Stimulated activated CD4-positive, alpha-beta T cell treated with anti-CD3 and anti-CD28 coated beads, Interleukin-4, amount 100 ng/mL, for 1 hour (primary cell): ENCODE data around the gene MAP7D1.

ENCODE experiments used
- DNase-seq: peaks from one replicate; pipeline ENCODE4 v3.0.0-alpha.2; 2020

MAP7D1 gene

DNA sequence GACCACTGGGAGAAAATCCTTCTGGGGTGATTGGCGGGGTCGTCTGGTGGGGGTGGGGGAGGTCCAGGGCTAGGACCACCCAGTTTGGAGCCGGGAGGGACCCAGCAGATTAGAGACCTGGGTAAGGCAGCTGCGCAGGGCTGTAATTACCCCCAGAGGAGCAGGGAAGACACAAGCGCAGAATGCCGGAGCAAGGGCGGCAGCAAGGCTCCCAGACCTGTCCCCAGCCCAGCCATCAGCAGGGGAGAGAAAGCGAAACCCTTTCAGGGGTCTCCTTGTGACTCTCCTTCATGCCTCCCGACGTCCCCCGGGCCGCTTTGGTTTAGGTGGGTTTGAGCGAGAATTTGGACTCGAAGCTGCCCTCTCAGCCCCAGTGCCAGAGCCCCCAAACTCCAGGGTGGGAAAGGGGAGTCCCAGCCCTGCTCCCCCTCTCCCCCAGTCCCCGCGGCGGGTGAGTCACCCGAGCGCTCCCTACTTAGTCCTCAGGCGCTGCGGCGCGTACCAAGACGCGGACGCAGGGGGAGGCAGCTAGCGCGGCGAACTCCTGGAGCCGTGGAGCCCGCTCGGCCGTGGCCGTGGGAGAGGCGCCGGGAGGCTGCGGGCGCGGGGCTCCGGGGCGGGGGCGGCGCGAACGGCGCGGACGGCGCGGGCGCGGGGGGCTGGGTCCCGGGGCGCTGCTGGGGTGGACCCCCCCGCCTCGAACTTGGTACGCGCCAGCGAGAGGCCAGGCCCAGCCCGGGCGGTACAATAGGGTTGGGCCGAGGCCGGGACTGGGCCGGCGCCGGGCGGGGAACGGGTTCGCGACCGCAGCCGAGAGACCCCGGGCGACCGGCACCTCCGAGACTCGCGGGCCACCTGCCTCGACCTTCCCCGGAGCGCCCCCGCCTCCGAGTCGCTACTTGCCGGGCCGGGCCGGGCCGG, at the start of gene MAP7D1:
MAP7D1 (plus strand) TSS at position 753 of the 921 bp plus-strand sequence. CDS start 258 bp downstream, outside the sequence.
- DNase-seq: peak; percentile 86

DNA sequence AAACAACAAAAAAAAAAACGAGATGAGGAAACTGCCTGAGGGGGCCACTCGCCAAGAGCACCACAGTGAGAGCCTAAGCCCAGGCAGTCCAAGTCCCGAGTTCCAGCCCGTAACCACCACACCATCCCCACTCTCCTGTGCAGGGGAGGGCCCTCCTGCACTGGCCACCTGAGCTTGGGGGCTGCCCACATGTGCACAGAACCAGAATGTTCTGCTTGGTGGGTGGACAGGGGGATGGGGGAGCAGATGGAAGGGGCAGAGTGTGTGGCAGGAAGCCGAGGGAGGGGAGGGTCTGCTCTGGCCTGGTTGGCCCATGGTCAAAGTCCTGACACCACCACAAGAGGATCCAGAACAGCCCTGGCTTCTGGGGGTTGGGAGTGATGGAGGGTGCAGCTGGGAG, 49.7 kb upstream of the MAP7D1 start:
- no peak for DNase-seq

DNA sequence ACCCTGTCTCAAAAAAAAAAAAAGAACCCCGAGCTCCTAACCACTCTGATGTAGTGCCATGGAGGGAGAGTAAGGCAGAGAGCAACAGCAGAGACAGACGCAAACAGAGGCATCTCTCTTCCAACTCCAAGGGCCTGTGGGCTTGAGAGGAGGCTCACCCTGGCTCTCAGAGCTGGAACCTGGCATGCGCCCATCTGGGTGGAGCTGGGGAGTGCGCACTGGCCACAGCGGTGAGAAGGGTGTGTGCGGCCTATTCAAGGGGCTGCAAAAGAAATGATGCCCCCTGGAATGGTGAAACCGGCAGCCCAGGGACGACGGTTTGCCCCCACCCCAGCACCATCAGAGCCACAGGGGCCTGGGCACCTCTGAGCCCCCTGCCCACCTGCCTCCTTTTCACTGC, 48.6 kb upstream of the MAP7D1 start:
- DNase-seq: no peak

DNA sequence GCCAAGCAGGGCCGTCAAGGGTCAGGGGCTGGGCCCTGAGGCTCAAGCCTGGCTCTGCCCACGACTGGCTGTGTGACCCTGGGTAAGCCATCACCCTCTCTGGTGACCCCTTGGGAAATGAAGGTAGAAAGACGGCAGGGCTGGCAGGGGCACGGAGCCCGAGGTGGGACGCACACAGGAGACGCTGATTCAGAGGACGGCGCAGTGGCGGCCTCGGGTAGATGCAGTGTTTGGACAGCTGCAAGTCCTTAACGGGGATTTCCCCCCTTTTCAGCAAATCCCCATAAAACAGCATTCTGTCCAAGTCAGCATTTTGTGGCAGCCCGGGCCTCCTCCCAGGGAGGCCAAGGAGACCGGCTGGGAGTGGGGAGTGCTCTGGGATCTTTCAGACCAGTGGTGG, 47.6 kb upstream of the MAP7D1 start:
- DNase-seq: no peak

DNA sequence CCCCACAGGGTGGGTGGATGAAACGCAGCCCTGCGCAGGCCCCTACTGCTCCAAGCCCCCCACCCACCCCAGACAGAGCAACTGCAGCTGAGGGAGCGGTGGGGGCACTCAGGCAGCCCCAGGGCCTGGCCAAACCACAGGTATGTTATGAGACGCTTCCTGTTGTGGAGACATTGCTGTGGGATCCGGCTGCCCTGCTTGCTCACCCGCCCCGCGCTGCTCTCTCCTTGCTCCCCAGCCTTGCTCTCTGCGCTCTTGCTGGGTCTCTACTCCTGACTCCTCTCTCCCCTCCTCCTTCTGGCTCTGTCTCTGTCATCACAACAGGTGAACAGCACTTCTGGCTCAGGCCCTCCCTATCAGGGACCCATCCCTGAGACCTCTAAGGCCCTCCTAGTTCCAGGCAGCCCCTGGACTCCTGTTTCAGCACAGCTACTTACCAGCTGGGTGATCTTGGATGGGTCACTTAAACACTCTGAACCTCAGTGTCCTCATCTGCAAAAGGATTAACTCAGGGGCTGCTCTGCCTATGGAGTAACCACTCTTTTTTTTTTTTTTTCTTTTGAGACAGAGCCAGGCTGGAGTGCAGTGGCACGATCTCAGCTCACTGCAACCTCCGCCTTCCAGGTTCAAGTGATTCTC, 46.8 kb upstream of the MAP7D1 start:
- peak; percentile 26 for DNase-seq

DNA sequence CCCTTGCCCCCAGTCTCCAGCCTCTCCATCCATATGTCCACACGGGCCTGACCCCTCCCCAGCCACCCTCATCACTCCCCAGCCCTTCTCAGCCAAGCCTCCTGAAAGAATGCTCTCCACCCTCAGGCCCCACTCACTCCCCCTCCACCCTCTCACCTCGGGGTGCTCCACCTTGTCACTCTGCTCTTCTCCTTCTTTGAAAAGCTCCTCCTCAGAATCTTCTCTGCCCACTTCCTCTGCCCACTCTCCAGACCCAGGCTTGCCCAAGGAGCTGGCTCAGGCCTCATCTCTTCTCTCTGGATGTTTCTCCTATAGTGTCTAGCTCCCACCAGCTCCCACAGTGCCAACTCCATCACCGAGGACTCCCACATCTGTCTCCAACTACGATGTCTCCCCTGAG, 44.8 kb upstream of the MAP7D1 start:
- no peak for DNase-seq

DNA sequence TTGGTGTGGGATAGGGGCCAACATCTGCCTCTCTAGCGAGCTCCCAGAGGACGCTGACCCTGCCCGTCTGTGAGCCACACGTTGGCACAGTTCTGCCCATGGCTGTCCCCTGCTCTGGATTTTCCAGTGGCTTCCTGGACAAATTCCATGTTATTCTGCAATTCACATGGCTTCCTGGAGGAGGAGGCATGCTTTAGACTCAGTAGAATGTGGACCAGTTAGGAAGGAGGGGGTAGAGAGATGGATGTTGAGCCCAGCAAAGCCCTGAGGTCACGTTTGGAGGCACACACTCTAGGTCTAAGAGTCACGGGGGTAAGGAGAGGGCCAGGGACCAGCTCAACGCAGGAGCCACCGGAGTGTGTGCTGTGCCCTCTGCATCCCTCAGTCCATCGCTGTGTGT, 43.1 kb upstream of the MAP7D1 start:
- DNase-seq: no peak

DNA sequence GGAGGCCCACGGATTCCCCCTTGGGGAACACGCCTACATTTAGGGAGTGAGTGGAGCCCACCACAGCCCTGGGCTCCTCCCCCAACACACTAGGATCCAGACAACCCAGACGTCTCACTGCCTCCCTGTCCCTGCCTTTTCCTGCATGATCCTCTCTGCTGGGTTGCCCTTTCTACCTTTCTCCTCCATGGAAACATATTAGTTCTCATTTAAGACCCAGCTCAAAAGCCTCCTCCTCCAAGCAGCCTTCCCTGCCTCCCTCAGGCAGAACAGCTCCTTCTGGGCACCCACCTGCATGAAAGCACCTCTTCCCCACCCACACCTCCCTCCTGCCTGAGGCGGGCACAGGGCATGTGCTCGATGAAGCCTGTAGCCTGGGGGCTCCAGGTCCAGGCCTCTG, 41.6 kb upstream of the MAP7D1 start:
- DNase-seq: no peak

DNA sequence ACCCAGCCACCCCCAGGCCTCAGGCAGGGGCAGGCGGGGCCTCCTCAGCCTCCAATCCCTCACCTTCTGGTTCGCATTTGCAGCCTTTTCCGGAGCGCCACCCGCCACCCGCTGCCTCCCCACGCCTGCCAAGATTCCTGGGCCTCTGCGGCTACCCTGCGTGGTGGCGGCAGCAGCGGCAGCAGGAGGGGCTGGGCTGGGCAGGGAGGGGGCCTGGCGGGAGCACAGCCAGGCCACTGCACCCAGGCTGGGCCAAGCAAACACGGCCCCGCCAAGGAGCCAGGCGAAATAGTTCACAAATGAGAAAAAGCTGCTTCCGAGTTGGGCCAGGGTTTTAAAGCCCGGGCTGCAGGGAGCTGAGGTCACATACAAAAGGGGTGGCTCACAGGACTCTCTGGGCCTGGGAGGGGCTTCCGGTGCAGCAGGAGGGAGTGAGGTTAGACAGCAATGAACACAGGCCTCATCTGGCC, 40.7 kb upstream of the MAP7D1 start:
- no peak for DNase-seq

DNA sequence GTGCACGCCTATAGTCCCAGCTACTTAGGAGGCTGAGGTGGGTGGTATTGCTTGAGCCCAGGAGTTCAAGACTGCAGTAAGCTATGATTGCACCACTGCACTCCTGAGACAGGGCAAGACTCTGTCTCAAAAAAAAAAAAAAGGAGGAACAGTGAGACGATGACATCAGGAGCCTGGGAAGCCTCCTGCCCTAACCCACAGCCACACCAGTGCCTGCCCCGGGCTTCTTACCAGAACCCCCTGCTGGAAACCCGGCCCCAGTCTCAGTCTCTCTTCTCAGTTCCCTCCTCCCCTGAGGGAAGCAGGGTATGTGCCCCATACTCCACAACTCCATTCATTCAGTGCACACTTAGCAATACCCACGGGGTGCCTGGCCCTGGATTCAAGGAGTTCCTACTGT, 40.0 kb upstream of the MAP7D1 start:
- DNase-seq: no peak

DNA sequence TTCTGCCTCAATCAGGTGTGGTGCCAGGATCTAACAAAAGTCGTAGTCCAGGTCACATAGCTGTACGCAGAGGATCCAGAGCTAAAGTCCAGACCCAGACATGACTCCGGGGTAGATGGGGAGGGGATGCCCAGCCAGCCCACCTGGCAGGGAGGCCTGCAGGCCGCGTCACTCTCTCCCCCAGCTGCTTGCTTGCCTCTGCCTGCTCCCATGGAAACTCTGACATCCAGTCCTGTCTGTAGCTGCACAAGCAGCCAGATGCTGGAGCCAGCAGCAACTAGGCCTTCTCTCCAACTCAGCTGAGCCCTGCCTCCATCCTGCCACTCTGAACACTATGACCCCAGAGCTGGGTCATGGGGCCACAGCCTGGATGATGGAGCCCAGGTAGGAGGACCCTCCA, 39.1 kb upstream of the MAP7D1 start:
- no peak for DNase-seq

DNA sequence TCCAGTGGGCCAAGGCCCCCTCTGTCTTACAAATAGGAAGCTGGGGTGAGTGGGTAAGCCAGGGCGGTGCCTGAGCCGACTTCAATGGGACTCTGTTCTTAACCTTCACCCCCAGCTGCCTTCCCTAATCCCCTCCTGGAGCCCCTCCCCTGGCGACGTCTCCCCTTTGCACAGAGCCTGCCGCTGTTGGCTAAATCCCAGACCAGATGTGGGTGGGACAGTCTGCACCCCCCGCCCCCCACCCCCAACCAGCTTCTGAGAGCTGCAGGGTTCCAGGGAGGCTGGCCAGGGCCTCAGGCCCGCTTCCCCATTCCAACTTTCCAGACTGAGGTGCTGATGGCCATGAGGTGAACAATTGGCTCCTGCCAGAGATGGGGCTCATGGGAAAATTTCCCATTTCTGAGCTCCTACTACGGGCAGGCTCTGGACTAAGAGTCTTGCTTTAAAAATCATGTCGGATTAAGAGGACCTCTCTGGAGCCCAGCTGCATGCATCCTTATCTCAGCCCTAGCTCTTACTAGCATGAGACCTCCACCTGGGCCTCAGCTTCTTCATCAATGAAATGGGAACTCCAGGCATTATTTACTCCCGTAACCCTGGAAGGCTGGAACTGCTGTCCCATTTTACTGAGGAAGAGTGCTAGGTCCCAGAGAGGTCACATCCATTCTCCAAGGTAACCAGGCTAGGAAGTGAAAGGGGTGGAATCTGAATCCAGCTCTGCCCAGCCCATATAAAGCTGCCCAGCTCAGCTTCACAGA, 37.3 kb upstream of the MAP7D1 start:
- DNase-seq: no peak

DNA sequence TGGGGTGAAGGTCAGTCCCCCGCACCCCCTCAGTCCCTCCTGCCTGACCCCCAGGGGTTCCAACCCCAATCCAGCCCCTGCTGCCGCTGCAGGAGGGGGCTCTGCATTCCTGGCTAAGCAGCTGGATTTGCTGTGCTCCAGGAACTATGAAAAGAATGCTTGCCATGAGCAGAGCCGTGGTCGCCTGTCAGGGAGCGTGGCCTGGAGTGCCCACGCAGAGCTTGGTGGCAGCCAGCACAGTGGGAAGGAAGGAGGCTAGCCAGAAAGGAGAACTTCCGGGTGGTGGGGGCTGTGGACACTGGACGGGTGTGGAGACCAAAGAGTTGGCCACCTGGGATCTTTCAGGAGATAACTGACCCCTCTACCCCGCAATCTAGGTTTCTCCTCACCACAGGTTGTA, 36.5 kb upstream of the MAP7D1 start:
- no peak for DNase-seq

DNA sequence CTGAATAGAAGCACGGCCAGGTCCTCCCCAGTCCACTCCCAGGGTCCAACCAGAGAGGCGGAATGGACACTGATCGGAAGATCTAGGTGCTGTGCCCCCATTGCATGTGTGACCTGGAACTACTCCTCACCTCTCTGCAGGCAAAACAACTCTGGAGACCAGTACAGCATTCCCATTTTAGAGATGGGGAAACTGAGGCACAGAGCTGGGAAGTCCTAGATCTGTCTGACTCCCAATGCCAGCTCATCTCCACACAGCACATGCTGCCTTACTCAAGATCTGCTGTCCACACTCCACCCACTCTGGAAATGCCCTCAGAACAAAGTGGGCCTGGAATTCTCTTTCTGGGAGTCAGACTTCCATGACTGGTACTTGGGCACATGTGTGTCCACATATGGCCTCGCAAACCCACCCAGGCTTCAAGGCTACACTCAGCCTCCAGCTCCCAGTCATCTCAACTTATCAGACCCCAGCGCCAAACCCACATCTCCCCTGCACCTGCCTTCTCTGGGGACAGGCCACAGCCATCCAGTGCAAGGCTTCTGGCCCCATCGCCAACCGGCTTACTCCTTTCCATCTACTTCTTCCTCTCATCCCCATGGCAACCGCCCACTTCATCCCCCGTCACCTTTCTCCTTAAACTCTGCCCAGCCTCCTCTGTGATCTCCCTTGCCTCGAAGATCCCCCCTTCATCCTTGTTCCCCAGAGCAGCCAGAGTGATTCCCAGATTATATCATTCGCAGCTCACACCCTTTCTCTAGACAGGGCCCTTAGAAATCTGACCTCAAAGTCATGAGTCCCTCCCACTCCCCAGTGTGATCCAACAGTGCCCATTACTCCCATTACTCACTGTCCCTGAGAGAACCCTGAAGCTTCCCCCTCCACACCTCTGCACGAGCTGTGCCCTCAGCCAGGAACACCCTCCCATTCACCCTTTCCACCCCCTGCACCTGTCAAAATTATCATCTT, 33.6 kb upstream of the MAP7D1 start:
- DNase-seq: no peak

DNA sequence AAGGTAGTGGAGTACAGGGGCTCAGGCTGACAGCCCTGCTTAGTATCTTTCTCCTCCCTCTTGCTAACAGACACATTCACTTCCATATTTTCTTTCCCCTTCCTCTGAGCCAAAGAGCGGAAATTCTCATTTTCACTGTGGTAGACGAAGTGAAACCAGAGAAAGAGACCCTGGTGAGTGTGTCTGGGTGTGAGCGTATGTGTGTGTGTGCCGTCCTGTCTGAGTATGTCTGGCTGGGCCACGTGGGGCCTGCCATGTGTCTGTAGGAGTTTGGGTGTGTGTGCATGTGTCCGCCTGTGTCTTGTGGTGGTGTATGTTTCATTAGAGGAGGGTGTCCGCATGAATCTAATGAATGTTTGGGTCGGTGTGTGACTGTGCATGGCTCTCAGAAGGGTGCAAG, 32.6 kb upstream of the MAP7D1 start:
- DNase-seq: no peak

DNA sequence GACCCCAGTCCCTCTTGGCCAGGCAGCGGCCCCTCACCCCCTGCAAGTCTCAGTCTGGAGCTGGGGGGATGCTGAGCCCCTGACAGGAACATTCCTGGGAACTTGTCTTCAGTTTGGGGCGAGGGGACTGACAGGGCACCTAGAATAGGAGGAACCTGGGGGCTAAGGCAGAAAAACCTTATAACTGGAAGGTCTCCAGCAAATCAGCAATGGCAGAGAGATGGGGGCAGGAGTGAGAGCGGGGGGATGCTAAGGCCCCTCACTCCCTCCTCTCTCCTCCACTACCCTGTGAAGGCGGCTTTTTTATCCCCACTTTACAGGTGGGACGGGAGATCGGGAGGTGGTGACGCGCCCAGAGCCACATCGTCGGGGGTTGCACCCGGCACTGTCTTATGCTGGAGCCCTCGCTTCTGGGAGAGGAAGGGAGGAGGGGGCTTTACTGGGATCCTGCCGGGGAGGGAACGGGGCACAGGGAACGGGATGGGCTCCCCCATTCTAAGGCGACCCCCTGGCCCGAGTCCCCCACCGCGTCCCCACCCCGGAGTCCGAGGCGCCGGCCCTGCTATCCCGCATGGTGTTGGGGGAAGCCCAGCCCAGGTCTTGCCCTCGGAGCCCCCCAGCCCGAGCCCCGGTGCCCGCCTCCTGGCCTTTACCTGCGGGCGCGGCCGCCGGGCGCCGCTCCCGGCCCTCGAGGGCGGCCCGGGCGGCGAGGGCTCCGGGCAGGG, 31.4 kb upstream of the MAP7D1 start:
- no peak for DNase-seq

DNA sequence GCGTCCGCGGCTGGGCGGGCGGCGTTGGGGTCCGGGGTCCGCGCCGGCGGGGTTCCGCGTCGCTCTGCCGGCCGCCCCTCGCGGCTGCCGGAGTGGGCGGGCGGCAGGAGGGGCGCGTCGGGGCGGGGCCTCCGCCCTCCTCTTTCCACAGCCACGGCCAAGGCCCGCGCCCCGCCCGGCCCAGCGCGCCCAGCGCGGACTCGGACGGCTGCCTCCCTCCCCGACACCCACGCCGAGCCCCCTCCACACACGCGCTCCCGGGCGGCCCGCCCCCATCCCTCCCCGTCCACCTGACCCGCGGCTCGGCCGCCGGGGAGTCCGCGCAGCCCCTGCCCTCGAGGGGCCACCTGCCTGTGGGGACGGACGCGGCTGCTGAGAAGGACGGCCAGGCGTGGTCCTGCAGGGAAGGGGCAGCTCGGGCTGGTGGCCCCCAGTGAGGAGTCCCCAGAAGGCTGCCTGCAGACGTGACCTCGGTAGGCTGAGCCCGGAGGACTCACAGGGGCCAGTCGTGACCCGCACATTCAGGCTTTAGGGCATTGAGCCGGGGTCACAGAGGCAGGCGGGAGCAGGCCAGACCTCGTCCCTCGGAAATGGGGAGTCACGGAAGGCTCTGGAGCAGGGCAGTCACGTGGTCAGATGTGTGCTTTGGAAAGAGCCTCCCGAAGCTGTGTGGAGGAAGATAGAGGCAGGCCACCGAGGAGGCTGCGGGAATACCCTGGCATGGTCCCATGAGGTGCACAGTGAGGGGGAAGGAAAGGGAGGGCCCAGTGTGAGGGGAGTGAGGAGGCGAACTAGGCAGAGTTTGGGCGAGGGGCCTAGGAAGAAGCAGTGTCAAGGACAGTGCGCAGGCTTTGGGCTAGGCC, 30.6 kb upstream of the MAP7D1 start, which contains the start of gene COL8A2:
COL8A2 (minus strand) TSS at position 94 of the 863 bp plus-strand sequence. CDS start 24,980 bp downstream, outside the sequence.
- no peak for DNase-seq

DNA sequence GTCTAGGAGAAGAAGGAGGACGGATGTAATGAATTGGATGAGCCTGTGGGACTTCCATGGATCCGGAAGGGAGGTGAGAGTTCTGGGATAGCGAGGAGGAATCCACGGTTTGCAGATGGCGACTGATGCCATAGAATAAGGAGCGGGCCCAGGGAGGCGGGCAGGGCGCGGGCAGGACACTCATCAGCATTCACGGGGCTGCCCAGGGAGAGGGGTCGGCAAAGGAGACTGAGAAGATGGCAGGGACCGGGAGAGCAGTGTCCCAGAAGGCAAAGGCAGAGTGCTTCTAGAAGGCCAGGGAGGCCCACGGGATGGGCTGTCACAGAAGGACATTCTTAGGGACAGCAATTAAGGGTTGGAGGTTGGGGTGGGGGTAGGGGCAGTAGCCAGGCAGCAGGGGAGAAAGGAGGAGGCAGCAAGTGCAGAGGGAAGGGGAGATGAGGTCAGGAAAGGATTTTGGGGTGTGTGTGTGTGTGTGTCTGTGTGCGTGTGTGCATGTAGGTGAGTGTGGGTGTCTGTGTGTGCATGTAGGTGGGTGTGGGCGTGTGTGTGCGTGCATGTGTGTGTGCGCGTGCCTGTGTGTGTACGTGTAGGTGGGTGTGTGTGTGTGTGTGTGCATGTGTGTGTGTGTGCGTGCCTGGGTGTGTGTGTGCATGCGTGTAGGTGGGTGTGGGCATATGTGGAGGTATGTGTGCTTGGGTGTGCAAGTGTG, 29.8 kb upstream of the MAP7D1 start:
- DNase-seq: no peak

DNA sequence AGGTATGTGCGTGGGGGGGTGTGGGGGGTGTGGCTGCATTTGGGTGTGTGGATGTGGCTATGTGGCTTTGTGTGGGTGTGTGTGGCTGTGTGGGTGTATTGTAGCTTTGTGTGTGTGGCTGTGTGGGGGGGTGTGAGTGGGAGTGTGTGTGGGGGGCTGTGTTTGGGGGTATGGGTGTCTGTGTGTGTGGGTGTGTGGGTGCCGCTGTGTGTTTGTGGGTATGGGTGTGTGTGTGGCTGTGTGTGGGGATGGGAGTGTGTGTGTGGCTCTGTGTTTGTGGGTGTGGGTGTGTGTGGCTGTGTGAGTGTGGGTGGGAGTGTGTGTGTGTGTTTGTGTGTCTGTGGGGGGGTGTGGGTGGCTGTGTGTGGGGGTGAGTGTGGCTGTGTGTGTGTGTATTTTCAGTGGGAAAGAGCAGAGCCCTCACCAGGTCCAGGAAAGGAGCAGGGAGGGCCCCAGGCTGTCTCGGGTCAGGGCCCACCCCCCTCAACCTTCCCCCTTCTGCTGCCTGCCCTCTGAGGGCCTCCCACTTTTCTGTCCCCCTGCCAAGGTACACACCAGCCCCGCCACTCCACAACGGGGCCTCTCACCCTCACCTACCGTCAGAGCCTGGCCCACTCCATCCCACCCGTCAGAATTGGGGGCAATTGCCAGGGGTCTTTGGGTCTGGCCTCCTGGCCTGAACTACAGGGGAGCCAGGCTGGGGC, 29.0 kb upstream of the MAP7D1 start:
- no peak for DNase-seq
